ENCODE data around the gene ZDHHC17. TPM values are rescaled to one million over a fixed set of nuclear protein-coding genes. Genes with fewer than 3 reads are reported as not detected.

Gene ZDHHC17
- total and polyA plus RNA-seq, 2 of the 13 experiments (the other 11 are each of a cell fraction or from before 2014, with no cell fraction given) = 36.7 to 38.5 TPM

DNA sequence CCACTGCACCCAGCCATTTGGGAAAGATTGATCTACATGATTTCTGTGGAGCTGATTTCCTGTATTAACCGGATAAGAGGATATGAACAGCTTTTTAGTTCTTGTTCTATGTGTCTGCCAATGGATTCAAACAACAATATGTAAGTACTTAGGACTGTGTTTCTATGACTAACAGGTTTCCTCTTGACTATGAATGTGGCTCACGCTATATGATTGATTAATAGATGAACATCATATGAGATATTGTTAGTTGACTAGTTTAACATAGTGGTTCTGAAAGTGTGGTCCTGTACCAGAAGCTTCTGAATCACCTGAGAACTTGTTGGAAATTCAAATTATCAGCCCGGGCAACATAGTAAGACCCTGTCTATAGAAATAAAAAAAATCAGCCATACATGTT lies 127.7 kb downstream of the ZDHHC17 start:
- no peak overlapping the region for H3K4me2 ChIP-seq (ENCODE audit: low read depth, low read length)
- no peak overlapping the region for H3K9ac ChIP-seq (ENCODE audit: insufficient read depth, low read depth, low read length)
- FAIRE-seq (no peak), ATAC-seq (no peak), DNase-seq (ENCODE audit: low spot score) (no peak)
- H3K27ac ChIP-seq (ENCODE audit: extremely low read length, insufficient read depth, low read length) = no peak overlapping the region
- 30% methylated on average over 3 of the region's 3 CpGs for WGBS (ENCODE audit: low lambda C conversion rate)
- no peaks in the 10 kb centered on the region for H3K4me1 ChIP-seq (ENCODE audit: insufficient read depth, low read length)
- BruUV-seq (replicated peaks) = no TSS peak
- no peaks in the 10 kb centered on the region for H3K79me2 ChIP-seq (ENCODE audit: insufficient read depth, low read length)
- in situ Hi-C loops (cut with HindIII; ENCODE audit: extremely low pct_ligation_motif_present, low pct_unique_long_range_greater_than_20kb) (no loop called here), intact Hi-C loops (cut with micrococcal nuclease; ENCODE audit: unreplicated experiment) (no loop called here)
- H3K27me3 ChIP-seq (ENCODE audit: control insufficient read depth in 1 of 2, insufficient read depth in 2 of 2, low read length in 2 of 2) = no peaks in the 10 kb centered on the region; a peak in 2 of 5 replicates
- H3K36me3 ChIP-seq (replicated peaks in 1 of 2; ENCODE audit: control insufficient read depth in 1 of 2, insufficient read depth in 2 of 2, low read length in 2 of 2) = no peaks in the 10 kb centered on the region
- no peak overlapping the region for H2AFZ ChIP-seq (ENCODE audit: low read length)
- TF ChIP-seq ZNF629 (CRISPR knock-in tag; conservative IDR thresholded peaks at IDR 0.05) (no peak), HDAC6 (IDR thresholded peaks at IDR 0.05; ENCODE audit: low read depth, low read length) (no peak), GABPB1 (CRISPR knock-in tag; IDR thresholded peaks at IDR 0.05) (no peak), JUNB (CRISPR knock-in tag; IDR thresholded peaks at IDR 0.05; ENCODE audit: borderline replicate concordance) (no peak), POLR2A (IDR thresholded peaks at IDR 0.05; ENCODE audit: insufficient read depth in 1 of 2, low read depth in 2 of 2, low read length in 2 of 2) (no peak), XBP1 (CRISPR knock-in tag; IDR thresholded peaks at IDR 0.05) (no peak), KLF12 (CRISPR knock-in tag; IDR thresholded peaks at IDR 0.05; ENCODE audit: borderline replicate concordance) (no peak), GATAD2A (CRISPR knock-in tag; IDR thresholded peaks at IDR 0.05) (no peak), RXRA (CRISPR knock-in tag; IDR thresholded peaks at IDR 0.05) (no peak)
- TF ChIP-seq, protein P1, sequence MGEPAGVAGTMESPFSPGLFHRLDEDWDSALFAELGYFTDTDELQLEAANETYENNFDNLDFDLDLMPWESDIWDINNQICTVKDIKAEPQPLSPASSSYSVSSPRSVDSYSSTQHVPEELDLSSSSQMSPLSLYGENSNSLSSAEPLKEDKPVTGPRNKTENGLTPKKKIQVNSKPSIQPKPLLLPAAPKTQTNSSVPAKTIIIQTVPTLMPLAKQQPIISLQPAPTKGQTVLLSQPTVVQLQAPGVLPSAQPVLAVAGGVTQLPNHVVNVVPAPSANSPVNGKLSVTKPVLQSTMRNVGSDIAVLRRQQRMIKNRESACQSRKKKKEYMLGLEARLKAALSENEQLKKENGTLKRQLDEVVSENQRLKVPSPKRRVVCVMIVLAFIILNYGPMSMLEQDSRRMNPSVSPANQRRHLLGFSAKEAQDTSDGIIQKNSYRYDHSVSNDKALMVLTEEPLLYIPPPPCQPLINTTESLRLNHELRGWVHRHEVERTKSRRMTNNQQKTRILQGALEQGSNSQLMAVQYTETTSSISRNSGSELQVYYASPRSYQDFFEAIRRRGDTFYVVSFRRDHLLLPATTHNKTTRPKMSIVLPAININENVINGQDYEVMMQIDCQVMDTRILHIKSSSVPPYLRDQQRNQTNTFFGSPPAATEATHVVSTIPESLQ (CRISPR knock-in tag; conservative IDR thresholded peaks at IDR 0.05) = no peak
- CTCF ChIA-PET (ENCODE audit: low intra/inter-chr PET ratio, low total read pairs) = no interaction called here
- H3K4me3 ChIP-seq (replicated peaks in 1 of 3; ENCODE audit: insufficient read depth in 1 of 3, low read depth in 2 of 3, low read length in 3 of 3) = no peak overlapping the region
- POLR2A ChIA-PET = no interaction called here
- no peaks in the 10 kb centered on the region for H3K9me3 ChIP-seq (ENCODE audit: low read length)
- no peaks in the 10 kb centered on the region for H4K20me1 ChIP-seq (ENCODE audit: insufficient read depth, low read length)

Measured in HepG2 (cell line).